ENCODE measurements around the gene RTN1. TPM values are rescaled to one million over a fixed set of nuclear protein-coding genes. Genes with fewer than 3 reads are reported as not detected.

Gene RTN1
- polyA plus RNA-seq, 1 donor from 2014 or later: 1,138 TPM

DNA sequence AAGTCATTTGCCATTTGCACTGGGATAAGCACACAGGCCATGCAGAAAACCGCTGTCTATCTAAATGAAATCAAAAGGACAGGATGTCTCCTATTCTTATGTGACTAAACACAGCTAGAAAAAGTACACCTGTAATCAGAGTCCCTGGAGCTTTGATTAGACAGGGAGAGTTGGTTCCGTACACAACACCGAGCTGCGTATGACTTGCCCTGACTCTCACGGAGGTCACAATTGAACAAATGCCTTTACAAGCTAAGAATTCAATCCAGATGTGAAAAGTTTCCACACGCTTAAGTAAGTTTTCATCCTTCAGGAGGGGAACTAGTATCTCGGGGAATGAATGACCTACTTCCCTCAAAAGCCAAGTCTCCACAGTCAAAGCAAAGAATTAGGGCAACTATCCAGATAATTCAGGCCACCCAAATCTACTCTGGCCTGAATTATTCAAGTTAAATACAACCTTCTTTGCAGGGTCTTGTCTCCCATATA lies 67.5 kb downstream of the RTN1 start:
- Histone ChIP-seq H3F3A (ENCODE audit: insufficient read depth, low read length, poor library complexity, severe bottlenecking) (no peaks in the 10 kb centered on the region), H3K9me3 (ENCODE audit: low read length) (no peaks in the 10 kb centered on the region), H3K27me3 (ENCODE audit: insufficient read depth, low read depth, low read length) (no peaks in the 10 kb centered on the region), H3K36me3 (ENCODE audit: insufficient read depth, low read length) (no peaks in the 10 kb centered on the region), H3K9me2 (ENCODE audit: insufficient read depth, low read length) (no peaks in the 10 kb centered on the region), H4K20me1 (ENCODE audit: insufficient read depth) (no peaks in the 10 kb centered on the region), H3K9ac (ENCODE audit: low read length) (no peak overlapping the region), H3K4me2 (ENCODE audit: low read length) (no peak overlapping the region), H3K79me2 (replicated peaks; ENCODE audit: insufficient read depth, low read length) (no peaks in the 10 kb centered on the region), H3K4me3 (ENCODE audit: low read length) (no peak overlapping the region), H3K27ac (ENCODE audit: low read length) (no peak overlapping the region), H2AFZ (ENCODE audit: low read depth, low read length) (no peak overlapping the region)
- no peak for TF ChIP-seq TAF1 (IDR thresholded peaks at IDR 0.05; ENCODE audit: low read depth)
- TF ChIP-seq, protein P1, sequence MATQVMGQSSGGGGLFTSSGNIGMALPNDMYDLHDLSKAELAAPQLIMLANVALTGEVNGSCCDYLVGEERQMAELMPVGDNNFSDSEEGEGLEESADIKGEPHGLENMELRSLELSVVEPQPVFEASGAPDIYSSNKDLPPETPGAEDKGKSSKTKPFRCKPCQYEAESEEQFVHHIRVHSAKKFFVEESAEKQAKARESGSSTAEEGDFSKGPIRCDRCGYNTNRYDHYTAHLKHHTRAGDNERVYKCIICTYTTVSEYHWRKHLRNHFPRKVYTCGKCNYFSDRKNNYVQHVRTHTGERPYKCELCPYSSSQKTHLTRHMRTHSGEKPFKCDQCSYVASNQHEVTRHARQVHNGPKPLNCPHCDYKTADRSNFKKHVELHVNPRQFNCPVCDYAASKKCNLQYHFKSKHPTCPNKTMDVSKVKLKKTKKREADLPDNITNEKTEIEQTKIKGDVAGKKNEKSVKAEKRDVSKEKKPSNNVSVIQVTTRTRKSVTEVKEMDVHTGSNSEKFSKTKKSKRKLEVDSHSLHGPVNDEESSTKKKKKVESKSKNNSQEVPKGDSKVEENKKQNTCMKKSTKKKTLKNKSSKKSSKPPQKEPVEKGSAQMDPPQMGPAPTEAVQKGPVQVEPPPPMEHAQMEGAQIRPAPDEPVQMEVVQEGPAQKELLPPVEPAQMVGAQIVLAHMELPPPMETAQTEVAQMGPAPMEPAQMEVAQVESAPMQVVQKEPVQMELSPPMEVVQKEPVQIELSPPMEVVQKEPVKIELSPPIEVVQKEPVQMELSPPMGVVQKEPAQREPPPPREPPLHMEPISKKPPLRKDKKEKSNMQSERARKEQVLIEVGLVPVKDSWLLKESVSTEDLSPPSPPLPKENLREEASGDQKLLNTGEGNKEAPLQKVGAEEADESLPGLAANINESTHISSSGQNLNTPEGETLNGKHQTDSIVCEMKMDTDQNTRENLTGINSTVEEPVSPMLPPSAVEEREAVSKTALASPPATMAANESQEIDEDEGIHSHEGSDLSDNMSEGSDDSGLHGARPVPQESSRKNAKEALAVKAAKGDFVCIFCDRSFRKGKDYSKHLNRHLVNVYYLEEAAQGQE (IDR thresholded peaks at IDR 0.05; ENCODE audit: borderline replicate concordance): no peak
- no peak for TF ChIP-seq EZH2 (IDR thresholded peaks at IDR 0.05; ENCODE audit: borderline replicate concordance, insufficient read depth, low read length, poor library complexity, severe bottlenecking)
- TF ChIP-seq SMC3 (conservative IDR thresholded peaks at IDR 0.05; ENCODE audit: poor library complexity): no peak

DNA sequence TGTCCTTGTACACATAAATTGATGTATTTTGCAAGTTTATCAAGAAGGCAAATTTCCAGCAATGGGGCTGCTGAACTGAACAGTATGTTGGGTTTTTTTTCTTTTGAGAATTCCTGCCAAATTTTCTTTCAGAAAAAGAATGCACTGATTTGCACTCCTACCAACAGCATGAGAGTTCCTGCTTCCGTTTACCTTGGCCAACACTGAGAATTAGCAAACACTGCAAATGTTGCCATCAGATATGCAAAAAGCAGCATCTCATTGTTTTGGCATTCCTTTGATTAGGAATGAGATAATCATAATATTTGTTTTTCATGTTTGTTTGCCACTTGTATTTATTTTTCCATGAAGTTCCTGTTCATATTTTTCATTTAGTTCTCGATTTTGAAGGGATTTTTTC lies 82.4 kb downstream of the RTN1 start:
- Histone ChIP-seq H3K27ac (ENCODE audit: low read length) (no peak overlapping the region), H3K9me2 (ENCODE audit: insufficient read depth, low read length) (no peaks in the 10 kb centered on the region), H3K27me3 (ENCODE audit: insufficient read depth, low read depth, low read length) (no peaks in the 10 kb centered on the region), H3K9me3 (ENCODE audit: low read length) (no peaks in the 10 kb centered on the region), H4K20me1 (ENCODE audit: insufficient read depth) (no peaks in the 10 kb centered on the region), H3F3A (ENCODE audit: insufficient read depth, low read length, poor library complexity, severe bottlenecking) (no peaks in the 10 kb centered on the region), H3K9ac (ENCODE audit: low read length) (no peak overlapping the region), H3K4me3 (ENCODE audit: low read length) (no peak overlapping the region), H3K36me3 (ENCODE audit: insufficient read depth, low read length) (no peaks in the 10 kb centered on the region), H3K79me2 (replicated peaks; ENCODE audit: insufficient read depth, low read length) (no peaks in the 10 kb centered on the region), H3K4me2 (ENCODE audit: low read length) (no peak overlapping the region), H2AFZ (ENCODE audit: low read depth, low read length) (no peak overlapping the region)
- TF ChIP-seq, protein P2, sequence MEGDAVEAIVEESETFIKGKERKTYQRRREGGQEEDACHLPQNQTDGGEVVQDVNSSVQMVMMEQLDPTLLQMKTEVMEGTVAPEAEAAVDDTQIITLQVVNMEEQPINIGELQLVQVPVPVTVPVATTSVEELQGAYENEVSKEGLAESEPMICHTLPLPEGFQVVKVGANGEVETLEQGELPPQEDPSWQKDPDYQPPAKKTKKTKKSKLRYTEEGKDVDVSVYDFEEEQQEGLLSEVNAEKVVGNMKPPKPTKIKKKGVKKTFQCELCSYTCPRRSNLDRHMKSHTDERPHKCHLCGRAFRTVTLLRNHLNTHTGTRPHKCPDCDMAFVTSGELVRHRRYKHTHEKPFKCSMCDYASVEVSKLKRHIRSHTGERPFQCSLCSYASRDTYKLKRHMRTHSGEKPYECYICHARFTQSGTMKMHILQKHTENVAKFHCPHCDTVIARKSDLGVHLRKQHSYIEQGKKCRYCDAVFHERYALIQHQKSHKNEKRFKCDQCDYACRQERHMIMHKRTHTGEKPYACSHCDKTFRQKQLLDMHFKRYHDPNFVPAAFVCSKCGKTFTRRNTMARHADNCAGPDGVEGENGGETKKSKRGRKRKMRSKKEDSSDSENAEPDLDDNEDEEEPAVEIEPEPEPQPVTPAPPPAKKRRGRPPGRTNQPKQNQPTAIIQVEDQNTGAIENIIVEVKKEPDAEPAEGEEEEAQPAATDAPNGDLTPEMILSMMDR (IDR thresholded peaks at IDR 0.05; ENCODE audit: poor library complexity, severe bottlenecking): no peak
- TF ChIP-seq MXI1 (conservative IDR thresholded peaks at IDR 0.05; ENCODE audit: poor library complexity, severe bottlenecking) (no peak), EP300 (conservative IDR thresholded peaks at IDR 0.05; ENCODE audit: poor library complexity, severe bottlenecking) (no peak), POLR2AphosphoS5 (IDR thresholded peaks at IDR 0.05) (no peak), RAD21 (conservative IDR thresholded peaks at IDR 0.05) (no peak), SMC3 (conservative IDR thresholded peaks at IDR 0.05; ENCODE audit: poor library complexity) (no peak), TAF1 (IDR thresholded peaks at IDR 0.05; ENCODE audit: low read depth) (no peak), EZH2 (IDR thresholded peaks at IDR 0.05; ENCODE audit: borderline replicate concordance, insufficient read depth, low read length, poor library complexity, severe bottlenecking) (no peak)
- TF ChIP-seq, protein P1 (IDR thresholded peaks at IDR 0.05; ENCODE audit: borderline replicate concordance): no peak

Data from neural cell (in vitro differentiated cells).